BE2C (cell line): Measurements from ENCODE around the gene SLBP.

Source experiments
- DNase-seq: peaks from one replicate; pipeline ENCODE4 v3.0.0-alpha.2; 2020
- H3K27me3 ChIP-seq: fragments of 250-450 bp; sonication (Bioruptor Pico); 2 replicates; pipeline ENCODE4 v1.5.1; 2020; ENCODE audit warnings: mild to moderate bottlenecking
- H3K36me3 ChIP-seq: fragments of 250-450 bp; sonication (Bioruptor Pico); 2 replicates; pipeline ENCODE4 v1.5.1; 2020; ENCODE audit warnings: mild to moderate bottlenecking
- H3K4me1 ChIP-seq: fragments of 250-450 bp; sonication (Bioruptor Pico); 2 replicates; pipeline ENCODE4 v1.5.1; 2020
- H3K4me3 ChIP-seq: 2 replicates; pipeline ENCODE4 v1.5.1; 2011; ENCODE audit warnings: low read depth, low read length
- H3K9me3 ChIP-seq: fragments of 250-450 bp; sonication (Bioruptor Pico); 2 replicates; pipeline ENCODE4 v1.5.1; 2020
- TF ChIP-seq, protein P1 (sequence below): IDR thresholded peaks from 2 replicates; pipeline ENCODE4 v1.5.1; 2012; ENCODE audit warnings: mild to moderate bottlenecking, low read depth, low read length

The SLBP gene

DNA sequence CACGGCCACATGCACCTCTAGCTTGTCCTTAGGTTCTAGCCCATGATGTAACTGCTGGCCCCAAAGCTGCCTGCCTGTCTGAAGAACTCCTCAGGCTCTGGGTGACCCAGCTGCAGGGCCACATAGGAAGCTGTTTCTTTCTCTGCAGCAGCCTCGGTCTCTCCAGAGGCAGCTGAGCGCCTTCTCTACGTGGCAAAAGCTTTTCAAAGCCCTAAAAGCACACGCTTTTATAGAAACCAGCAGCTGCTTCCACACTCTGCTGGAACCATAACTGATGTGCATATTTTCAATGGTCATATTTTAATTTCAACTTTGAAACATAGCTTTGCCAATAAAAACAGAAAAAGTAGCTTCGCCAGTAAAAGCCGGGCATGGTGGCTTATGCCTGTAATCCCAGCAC, 65.4 kb downstream of the SLBP start:
- no peaks in the 10 kb centered on the region for H3K36me3 ChIP-seq

DNA sequence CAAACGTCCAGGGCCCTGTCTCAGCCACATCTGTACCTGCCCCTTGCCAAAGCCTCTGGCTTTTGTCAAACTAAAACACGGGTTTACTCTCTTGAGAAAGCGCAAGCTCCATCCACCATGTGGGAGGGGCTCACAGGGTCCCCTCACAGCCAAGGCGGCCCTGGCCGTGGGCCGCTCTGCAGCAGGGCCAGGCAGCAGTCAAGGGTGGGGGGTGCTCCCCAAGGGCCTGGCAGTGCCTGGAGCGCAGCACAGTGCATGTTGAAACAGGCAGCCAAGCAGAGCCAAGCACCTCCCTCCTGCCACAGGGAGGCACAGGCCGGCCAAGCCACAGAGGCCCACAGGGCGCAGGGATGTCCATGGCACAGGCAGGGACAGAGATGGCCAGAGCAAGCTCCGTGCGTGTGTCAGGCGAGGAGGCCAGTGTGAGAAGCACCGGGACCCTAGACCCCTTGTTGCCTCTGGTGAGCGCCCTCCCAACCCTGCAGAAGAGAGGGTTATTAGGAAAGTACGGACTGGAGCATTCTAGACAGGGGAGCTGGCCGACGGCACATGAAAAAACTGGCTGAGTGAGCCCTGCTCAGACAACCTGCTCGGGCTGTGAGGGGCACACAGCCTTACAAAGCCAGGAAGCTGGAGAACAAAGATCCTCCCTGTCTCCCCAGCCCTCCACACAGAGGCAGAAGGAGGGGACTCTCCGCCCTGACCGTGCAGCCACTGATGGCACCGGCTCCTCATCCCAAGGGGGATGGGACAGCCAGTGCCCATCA, 67.0 kb downstream of the SLBP start:
- peak; percentile 72 for DNase-seq

More for the DNA sequence above, 65.4 kb downstream of the SLBP start:
- no peak overlapping the region for H3K4me3 ChIP-seq
- DNase-seq: no peak
- TF ChIP-seq, protein P1, sequence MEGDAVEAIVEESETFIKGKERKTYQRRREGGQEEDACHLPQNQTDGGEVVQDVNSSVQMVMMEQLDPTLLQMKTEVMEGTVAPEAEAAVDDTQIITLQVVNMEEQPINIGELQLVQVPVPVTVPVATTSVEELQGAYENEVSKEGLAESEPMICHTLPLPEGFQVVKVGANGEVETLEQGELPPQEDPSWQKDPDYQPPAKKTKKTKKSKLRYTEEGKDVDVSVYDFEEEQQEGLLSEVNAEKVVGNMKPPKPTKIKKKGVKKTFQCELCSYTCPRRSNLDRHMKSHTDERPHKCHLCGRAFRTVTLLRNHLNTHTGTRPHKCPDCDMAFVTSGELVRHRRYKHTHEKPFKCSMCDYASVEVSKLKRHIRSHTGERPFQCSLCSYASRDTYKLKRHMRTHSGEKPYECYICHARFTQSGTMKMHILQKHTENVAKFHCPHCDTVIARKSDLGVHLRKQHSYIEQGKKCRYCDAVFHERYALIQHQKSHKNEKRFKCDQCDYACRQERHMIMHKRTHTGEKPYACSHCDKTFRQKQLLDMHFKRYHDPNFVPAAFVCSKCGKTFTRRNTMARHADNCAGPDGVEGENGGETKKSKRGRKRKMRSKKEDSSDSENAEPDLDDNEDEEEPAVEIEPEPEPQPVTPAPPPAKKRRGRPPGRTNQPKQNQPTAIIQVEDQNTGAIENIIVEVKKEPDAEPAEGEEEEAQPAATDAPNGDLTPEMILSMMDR: no peak
- H3K4me1 ChIP-seq: no peaks in the 10 kb centered on the region
- H3K9me3 ChIP-seq: no peaks in the 10 kb centered on the region
- no peaks in the 10 kb centered on the region for H3K27me3 ChIP-seq

DNA sequence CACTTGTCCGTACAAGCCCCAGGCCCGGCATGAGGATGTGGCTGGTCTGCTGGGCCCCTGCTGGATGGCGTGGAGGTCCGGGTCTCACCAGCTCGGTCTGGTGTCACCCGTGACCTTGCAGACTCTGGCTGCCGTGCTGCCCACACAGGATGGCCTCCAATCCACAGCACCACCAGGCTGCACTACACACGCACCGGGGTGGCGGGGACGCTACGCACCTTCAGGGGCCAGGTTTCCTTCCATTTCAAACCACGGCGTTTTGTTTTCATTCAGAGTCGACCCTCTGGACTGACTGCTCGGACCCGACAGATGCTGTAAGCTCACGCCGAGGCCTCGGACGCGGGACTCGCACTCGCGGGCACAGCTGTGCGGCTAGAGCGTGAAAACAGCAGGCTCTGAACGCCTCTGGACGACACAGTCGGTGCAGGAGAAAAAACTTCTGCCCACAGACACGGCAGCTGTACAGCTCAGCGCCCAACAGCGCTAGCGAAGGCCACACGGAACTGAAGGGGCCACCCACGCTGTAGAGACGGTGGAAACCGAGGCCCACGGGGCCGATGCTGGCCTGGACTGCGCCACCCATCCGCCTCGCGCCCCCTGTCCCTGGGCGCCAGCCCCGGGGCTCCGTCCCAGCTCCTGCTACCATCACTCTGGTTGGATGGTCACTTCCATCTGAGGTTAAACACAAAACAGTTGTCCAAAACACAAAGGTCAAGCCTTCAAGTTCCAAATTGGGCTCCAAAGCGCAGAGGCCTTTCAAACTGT, 68.0 kb downstream of the SLBP start:
- no peaks in the 10 kb centered on the region for H3K4me1 ChIP-seq
- DNase-seq: no peak
- TF ChIP-seq, protein P1: no peak
- no peaks in the 10 kb centered on the region for H3K36me3 ChIP-seq
- H3K9me3 ChIP-seq: no peaks in the 10 kb centered on the region
- H3K4me3 ChIP-seq: no peak overlapping the region
- H3K27me3 ChIP-seq: no peaks in the 10 kb centered on the region

More for the DNA sequence above, 67.0 kb downstream of the SLBP start:
- Histone ChIP-seq H3K4me1 (no peaks in the 10 kb centered on the region), H3K9me3 (no peaks in the 10 kb centered on the region), H3K36me3 (no peaks in the 10 kb centered on the region), H3K4me3 (peak overlapping the region; percentile 32), H3K27me3 (no peaks in the 10 kb centered on the region)
- TF ChIP-seq, protein P1: no peak
